ENCODE data around the gene TM9SF1. TPM values are rescaled to one million over a fixed set of nuclear protein-coding genes. Genes with fewer than 3 reads are reported as not detected.

TM9SF1 gene
- total RNA-seq, 1 experiment from 2014 or later, result 55.5 TPM

GRCh38 chr14:24235804-24236688 lies 40.8 kb upstream of the TM9SF1 start:
- no TSS peak for BruUV-seq (replicated peaks)
- H3K27me3 ChIP-seq (replicated peaks; ENCODE audit: insufficient read depth, low read depth, low read length, poor library complexity), result no peaks in the 10 kb centered on the region
- no peak overlapping the region for H3K4me3 ChIP-seq (ENCODE audit: low read depth, low read length, poor library complexity, severe bottlenecking)
- H3K36me3 ChIP-seq (ENCODE audit: insufficient read depth, low read length, poor library complexity, severe bottlenecking), result peaks cover 60% of the 10 kb centered on the region
- DNase-seq (ENCODE audit: low spot score), result no peak
- H3K27ac ChIP-seq (ENCODE audit: low read depth, low read length, poor library complexity, severe bottlenecking), result no peak overlapping the region
- peaks cover 12% of the 10 kb centered on the region for H3K4me1 ChIP-seq (ENCODE audit: insufficient read depth, low read length, poor library complexity, severe bottlenecking)
- H3K9me3 ChIP-seq (ENCODE audit: low read depth, low read length, poor library complexity, severe bottlenecking), result no peaks in the 10 kb centered on the region
- CTCF ChIA-PET, result no interaction called here
- POLR2A ChIA-PET (ENCODE audit: low non-redundant PET), result no interaction called here
- TF ChIP-seq EZH2 (IDR thresholded peaks at IDR 0.05; ENCODE audit: borderline replicate concordance, low read depth, low read length, poor library complexity, severe bottlenecking) (no peak), CTCF (conservative IDR thresholded peaks at IDR 0.05; ENCODE audit: low read depth, low read length) (no peak)
- intact Hi-C loops (cut with micrococcal nuclease; ENCODE audit: unreplicated experiment), result no loop called here

GRCh38 chr14:24234095-24235005 lies 39.1 kb upstream of the TM9SF1 start:
- no peak for DNase-seq (ENCODE audit: low spot score)
- H3K27ac ChIP-seq (ENCODE audit: low read depth, low read length, poor library complexity, severe bottlenecking), result no peak overlapping the region
- H3K36me3 ChIP-seq (ENCODE audit: insufficient read depth, low read length, poor library complexity, severe bottlenecking), result peaks cover 44% of the 10 kb centered on the region
- peak overlapping the region; percentile 77 for H3K4me3 ChIP-seq (ENCODE audit: low read depth, low read length, poor library complexity, severe bottlenecking)
- no peaks in the 10 kb centered on the region for H3K27me3 ChIP-seq (replicated peaks; ENCODE audit: insufficient read depth, low read depth, low read length, poor library complexity)
- H3K4me1 ChIP-seq (ENCODE audit: insufficient read depth, low read length, poor library complexity, severe bottlenecking), result peaks cover 15% of the 10 kb centered on the region
- H3K9me3 ChIP-seq (ENCODE audit: low read depth, low read length, poor library complexity, severe bottlenecking), result no peaks in the 10 kb centered on the region
- BruUV-seq (replicated peaks), result no TSS peak
- CTCF ChIA-PET, result no interaction called here
- POLR2A ChIA-PET (ENCODE audit: low non-redundant PET), result interaction anchor here (0.6 kb wide), 1 partner anchor 7 kb away, joined by 3 read pairs; no protein-coding TSS in a partner anchor
- TF ChIP-seq EZH2 (IDR thresholded peaks at IDR 0.05; ENCODE audit: borderline replicate concordance, low read depth, low read length, poor library complexity, severe bottlenecking) (no peak), CTCF (conservative IDR thresholded peaks at IDR 0.05; ENCODE audit: low read depth, low read length) (no peak)
- intact Hi-C loops (cut with micrococcal nuclease; ENCODE audit: unreplicated experiment), result no loop called here

- intact Hi-C loops (cut with micrococcal nuclease; ENCODE audit: unreplicated experiment), result no loop called here
- H3K27me3 ChIP-seq (replicated peaks; ENCODE audit: insufficient read depth, low read depth, low read length, poor library complexity), result no peaks in the 10 kb centered on the region
- BruUV-seq (replicated peaks), result no TSS peak
- H3K4me1 ChIP-seq (ENCODE audit: insufficient read depth, low read length, poor library complexity, severe bottlenecking), result peaks cover 15% of the 10 kb centered on the region
- H3K4me3 ChIP-seq (ENCODE audit: low read depth, low read length, poor library complexity, severe bottlenecking), result peak overlapping the region; percentile 77
- TF ChIP-seq CTCF (conservative IDR thresholded peaks at IDR 0.05; ENCODE audit: low read depth, low read length) (no peak), EZH2 (IDR thresholded peaks at IDR 0.05; ENCODE audit: borderline replicate concordance, low read depth, low read length, poor library complexity, severe bottlenecking) (no peak)
- ChIA-PET CTCF (no interaction called here), POLR2A (ENCODE audit: low non-redundant PET) (interaction anchor here (0.6 kb wide), 2 partner anchors 8 to 14 kb away, joined by 3 to 14 read pairs; no protein-coding TSS in a partner anchor)
- H3K36me3 ChIP-seq (ENCODE audit: insufficient read depth, low read length, poor library complexity, severe bottlenecking), result peaks cover 36% of the 10 kb centered on the region
- H3K27ac ChIP-seq (ENCODE audit: low read depth, low read length, poor library complexity, severe bottlenecking), result peak overlapping the region; percentile 88
- no peak for DNase-seq (ENCODE audit: low spot score)
- H3K9me3 ChIP-seq (ENCODE audit: low read depth, low read length, poor library complexity, severe bottlenecking), result no peaks in the 10 kb centered on the region
Measured at GRCh38 chr14:24233538-24233866, 38.3 kb upstream of the TM9SF1 start.
